NCI-H2227 treated with DMSO at 0.1 percent for 48 hours (cell line): ENCODE measurements around the gene FBLL1.
"Not testable (repeated sequence)": the region's sequence is repeated elsewhere in the genome, so short reads cannot be mapped to it uniquely, and the experiment has no call there.

Source experiments
- DNase-seq: peaks from one replicate; lab custom pipeline; 2025; lab: John Stamatoyannopoulos, UW

Gene FBLL1

GRCh38 chr5:168528521-168529373, at the start of gene FBLL1:
FBLL1 (plus strand) TSS chr5:168529305; CDS start chr5:168529505, 200 bp downstream.
- DNase-seq: peak; percentile 17

- no peak for DNase-seq
Measured at GRCh38 chr5:168480601-168481000, 48.5 kb upstream of the FBLL1 start.

GRCh38 chr5:168481330-168481788, 47.7 kb upstream of the FBLL1 start:
- DNase-seq: no peak

- DNase-seq: no peak
Measured at GRCh38 chr5:168482361-168482760, 46.7 kb upstream of the FBLL1 start.

GRCh38 chr5:168486136-168486879, 42.8 kb upstream of the FBLL1 start, which contains the start of gene RARS1:
RARS1 (plus strand) TSS chr5:168486471; CDS start chr5:168486499, 28 bp downstream.
- DNase-seq: peak; percentile 78

GRCh38 chr5:168489059-168489458, 40.0 kb upstream of the FBLL1 start:
- DNase-seq: no peak

- DNase-seq: no peak
Measured at GRCh38 chr5:168494057-168494555, 35.0 kb upstream of the FBLL1 start.

- no peak for DNase-seq
Measured at GRCh38 chr5:168502563-168503237, 26.4 kb upstream of the FBLL1 start.

- no peak for DNase-seq
Measured at GRCh38 chr5:168513861-168514428, 15.2 kb upstream of the FBLL1 start.

- DNase-seq: no peak
Measured at GRCh38 chr5:168525856-168526255, 3.2 kb upstream of the FBLL1 start.

- no peak for DNase-seq
Measured at GRCh38 chr5:168527756-168528295, 1.3 kb upstream of the FBLL1 start.

GRCh38 chr5:168529374-168530234, 499 bp downstream of the FBLL1 start:
- DNase-seq: no peak

- no peak for DNase-seq
Measured at GRCh38 chr5:168530621-168531150, 1.6 kb downstream of the FBLL1 start.

- DNase-seq: no peak
Measured at GRCh38 chr5:168531191-168531590, 2.1 kb downstream of the FBLL1 start.

- peak; percentile 6 for DNase-seq
Measured at GRCh38 chr5:168531987-168532864, 3.1 kb downstream of the FBLL1 start.

GRCh38 chr5:168534351-168534750, 5.2 kb downstream of the FBLL1 start:
- DNase-seq: not testable (repeated sequence)

- no peak for DNase-seq
Measured at GRCh38 chr5:168537176-168537575, 8.1 kb downstream of the FBLL1 start.

GRCh38 chr5:168549554-168549953, 20.4 kb downstream of the FBLL1 start:
- no peak for DNase-seq

- DNase-seq: no peak
Measured at GRCh38 chr5:168550656-168551055, 21.6 kb downstream of the FBLL1 start.
